Activated CD8-positive, alpha-beta memory T cell treated with anti-CD3 and anti-CD28 coated beads for 24 hours (primary cell): ENCODE results near the gene PEAK1.

Experiments used
- DNase-seq: peaks from one replicate; pipeline ENCODE4 v3.0.0-alpha.2; 2020

PEAK1 gene

DNA sequence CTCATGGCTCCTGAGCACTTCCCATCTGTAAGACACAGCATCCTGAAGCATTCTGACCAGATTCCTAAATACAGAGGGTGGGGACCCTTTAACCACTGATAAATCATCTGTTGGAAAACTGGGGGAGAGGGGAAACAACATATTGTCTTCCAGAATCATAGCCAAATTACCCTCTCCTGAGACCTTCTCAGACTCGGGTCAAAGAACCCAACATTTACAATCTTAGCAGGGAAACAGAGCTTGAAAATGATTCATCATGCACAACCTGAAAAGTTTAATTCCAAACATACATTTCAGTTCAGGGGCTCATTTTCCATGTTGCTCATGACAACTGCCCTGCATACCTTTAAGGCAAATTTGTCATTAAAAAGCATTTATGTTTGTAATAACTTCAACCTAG lies 300.5 kb downstream of the PEAK1 start:
- no peak for DNase-seq

DNA sequence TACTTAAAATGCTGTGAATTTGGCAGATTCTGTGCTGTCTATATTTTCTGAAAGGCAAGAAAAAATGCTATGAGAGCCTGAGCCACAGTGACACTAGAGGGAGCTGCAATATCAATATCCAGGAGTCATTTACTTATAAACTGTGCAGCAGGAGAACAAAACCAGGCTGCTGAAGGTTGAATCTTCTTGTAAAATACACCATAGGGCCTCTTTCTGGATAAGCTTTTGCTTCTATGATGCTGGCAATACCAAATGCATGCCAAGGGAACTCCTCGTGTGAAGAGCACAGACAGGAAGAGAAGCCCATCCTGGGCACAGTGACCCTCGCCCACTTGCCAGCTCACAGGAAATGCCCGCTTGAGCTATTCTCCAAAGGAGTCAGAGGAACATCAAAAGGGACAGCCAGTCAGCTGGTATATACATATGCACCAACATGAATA lies 301.0 kb downstream of the PEAK1 start:
- DNase-seq: no peak

DNA sequence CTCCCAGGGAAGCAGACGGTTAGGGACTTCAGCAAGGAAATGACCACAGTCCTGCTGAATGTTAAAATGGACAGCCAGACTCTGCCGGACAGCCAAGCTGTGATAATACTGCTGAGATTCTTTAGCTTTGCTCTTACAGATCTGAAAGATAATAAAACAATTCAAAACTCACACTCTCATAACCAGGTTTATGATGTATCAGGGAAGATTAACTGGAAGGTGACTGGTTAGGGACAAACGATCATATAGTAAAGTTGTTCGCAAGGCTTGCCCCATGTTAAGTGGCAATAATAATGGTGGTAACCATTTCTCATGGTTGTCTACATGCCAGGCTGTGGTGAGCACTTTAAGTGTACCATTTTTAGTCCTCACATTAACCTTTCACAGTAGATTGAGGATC lies 304.7 kb downstream of the PEAK1 start:
- DNase-seq: no peak

- DNase-seq: no peak
These were observed 306.9 kb downstream of the PEAK1 start for GRCh38 chr15:77112838-77113504.

GRCh38 chr15:77111789-77112188 lies 308.1 kb downstream of the PEAK1 start:
- DNase-seq: no peak

DNA sequence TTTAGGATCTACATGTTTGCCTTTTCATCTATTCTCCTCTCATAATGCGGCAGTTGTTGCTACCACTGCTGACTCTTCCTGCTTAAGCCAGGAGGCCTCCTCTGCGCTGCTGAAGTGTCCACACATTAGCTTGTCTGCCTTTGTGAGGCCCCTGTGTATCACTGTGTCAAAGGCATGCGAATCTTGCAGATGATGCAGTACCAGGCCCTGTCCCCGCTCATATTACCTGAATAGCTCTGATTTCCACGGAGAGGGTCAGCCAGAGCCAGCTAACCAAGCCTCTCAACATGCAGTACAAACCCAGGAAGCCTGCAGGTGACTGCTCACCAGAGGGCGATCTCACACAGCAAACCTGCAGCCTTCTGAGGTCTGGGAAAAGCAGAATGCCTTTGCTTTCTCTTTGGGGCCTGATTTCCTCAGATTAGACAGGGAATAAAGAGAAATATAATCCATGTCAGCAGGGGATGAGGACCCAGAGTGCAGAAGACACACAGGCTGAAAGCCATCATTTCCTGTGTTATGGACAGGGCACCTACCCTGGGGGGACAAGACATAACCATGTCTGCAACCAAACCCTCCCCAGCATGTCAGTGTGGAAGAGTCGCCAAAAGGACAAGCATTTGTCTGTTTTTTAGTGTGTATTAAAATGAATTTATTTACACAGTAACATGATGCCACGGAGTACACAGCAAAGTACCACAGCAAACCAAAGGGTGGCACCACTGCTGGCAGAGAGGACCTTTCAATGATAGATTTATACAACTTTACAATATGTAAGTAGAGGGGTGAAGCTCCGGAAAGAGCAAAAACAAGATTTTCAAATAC lies 312.2 kb downstream of the PEAK1 start:
- DNase-seq: peak; percentile 71

GRCh38 chr15:77107068-77107467 lies 312.8 kb downstream of the PEAK1 start:
- DNase-seq: no peak

- no peak for DNase-seq
These were observed 315.7 kb downstream of the PEAK1 start for GRCh38 chr15:77104155-77104554.

- no peak for DNase-seq
These were observed 320.0 kb downstream of the PEAK1 start for GRCh38 chr15:77099741-77100463.

GRCh38 chr15:77098572-77098971 lies 321.3 kb downstream of the PEAK1 start:
- no peak for DNase-seq

- no peak for DNase-seq
These were observed 322.0 kb downstream of the PEAK1 start for GRCh38 chr15:77097921-77098320.

- no peak for DNase-seq
These were observed 322.6 kb downstream of the PEAK1 start for GRCh38 chr15:77097248-77097721.

DNA sequence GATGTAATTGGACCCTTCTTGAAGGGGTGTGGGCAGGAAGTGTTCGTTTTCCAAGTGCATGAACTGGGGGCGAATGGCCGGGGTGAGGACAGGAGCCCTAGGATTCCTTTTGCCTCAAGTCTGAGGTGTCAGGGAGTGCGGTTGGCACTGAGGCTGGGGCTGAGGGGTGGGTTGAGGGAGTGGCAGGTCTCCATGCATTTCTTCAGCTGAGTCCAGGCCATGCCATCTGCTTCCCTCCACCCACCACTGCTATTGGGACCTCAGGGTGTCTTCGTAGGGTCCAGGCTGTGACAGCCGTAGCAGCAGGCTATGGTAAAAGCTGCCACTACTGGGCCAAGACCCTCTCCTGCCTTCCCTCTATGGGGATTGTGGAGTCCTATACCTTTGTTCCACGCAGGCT lies 323.4 kb downstream of the PEAK1 start:
- peak; percentile 40 for DNase-seq

GRCh38 chr15:77096138-77096537 lies 323.8 kb downstream of the PEAK1 start:
- DNase-seq: peak; percentile 17

DNA sequence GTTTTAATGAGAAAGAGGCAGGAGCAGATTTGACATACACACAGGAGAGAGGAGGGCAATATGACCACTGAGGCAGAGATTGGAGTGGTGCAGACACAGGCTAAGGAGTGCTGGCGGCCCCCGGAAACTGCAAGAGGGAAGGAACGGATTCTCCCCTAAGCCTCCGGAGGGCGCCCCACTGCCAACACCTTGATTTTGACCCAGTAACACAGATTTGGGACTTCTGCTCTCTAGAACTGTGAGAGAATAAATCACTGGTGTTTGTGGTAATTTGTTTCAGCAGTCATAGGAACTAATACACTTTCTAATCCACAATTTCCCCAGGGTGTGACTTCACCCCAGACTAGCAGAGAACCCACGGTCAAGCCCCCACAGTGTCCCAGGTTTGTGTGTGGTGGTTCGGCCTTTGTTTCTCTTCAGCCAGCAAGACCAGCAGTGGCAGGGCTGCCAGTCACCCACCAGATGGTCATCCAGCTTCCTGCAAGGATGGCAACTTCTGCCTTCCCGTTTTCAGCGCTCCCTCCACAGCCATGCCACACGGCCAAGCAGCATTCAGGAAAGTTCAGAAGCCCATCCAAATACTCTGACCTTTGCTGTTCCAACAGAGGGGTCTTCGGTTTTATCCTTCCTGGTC lies 325.4 kb downstream of the PEAK1 start:
- DNase-seq: peak; percentile 52

DNA sequence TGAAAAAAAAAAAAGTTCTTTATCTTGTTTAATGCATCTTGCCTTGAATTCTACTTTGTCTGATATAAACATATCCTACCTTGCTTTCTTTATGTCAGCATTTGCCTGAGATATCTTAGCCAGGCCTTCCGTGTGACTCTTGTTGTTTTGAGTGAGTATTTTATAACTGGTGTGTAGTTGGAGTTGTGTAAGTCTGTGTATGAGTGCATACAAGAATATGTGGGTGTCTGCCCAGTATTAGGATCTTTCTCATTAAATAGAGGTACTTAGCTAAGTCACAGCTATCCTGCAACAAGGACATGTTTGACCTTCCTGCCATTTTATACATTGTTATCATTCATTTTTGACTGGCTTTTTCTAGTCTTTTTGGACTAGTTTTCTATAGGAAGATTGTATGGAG lies 326.5 kb downstream of the PEAK1 start:
- DNase-seq: no peak

DNA sequence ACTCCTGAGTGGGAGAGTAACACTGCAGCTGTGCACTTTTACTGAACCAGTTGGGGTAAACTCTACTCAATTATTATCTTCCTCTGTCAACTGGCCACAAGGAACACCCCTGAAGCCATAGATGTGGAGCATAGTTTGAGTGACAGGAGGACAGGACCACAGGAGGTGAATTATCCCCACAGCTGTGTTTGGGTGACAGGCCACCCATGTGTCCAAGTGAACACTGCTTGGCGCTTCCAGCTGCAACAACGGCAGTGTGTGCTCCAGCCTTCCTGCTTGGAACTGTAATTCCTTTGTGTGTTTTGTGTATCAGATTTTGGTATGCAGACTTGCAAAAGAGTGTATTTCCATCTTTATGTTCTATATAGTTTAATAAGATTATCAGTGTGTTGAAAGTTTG lies 328.8 kb downstream of the PEAK1 start:
- peak; percentile 15 for DNase-seq

DNA sequence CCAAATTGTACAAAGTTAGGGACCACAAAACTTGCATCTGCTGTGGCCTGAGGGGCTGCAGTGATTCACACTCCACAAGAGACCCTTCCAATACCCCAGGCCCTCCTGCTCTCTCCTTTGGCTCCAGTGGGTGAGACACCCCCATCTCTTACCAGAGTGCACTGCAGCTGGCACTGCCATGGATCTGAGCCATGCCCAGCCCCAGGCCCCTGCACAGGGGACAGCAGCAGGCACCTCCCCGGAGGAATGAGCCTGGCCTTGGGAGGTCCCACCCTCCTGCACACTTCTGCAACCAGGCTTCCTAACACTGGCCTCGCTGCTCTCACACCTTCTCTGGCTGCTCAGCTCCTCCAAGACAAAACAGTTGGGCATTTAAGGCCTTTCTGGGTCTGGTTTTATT lies 332.7 kb downstream of the PEAK1 start:
- no peak for DNase-seq

GRCh38 chr15:77085297-77085696 lies 334.6 kb downstream of the PEAK1 start:
- DNase-seq: no peak

- DNase-seq: no peak
These were observed 335.5 kb downstream of the PEAK1 start for GRCh38 chr15:77084436-77084835.

- peak; percentile 77 for DNase-seq
These were observed 336.3 kb downstream of the PEAK1 start for GRCh38 chr15:77083381-77084160.

DNA sequence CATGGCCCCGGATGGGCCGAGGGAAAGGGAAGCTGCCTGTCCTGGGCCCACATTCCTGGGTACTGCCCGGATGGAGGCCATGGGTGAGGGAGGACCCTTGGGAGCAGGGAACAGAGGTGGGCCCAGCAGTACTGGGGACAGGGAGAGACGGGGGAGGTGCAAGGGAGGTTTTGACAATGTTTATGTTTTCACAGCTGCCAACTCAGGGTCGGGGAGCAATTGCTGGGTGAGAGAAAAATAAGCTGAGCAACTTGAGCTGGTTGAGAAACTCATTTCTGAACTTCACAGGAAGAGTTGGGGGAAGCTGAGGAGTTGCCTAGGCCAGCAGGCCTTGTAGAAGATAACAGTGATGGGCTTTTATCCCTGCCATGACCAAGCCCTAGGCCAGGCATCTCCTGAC lies 337.9 kb downstream of the PEAK1 start:
- no peak for DNase-seq
